Measurements from ENCODE around the gene LAMB1.

LAMB1 gene

DNA sequence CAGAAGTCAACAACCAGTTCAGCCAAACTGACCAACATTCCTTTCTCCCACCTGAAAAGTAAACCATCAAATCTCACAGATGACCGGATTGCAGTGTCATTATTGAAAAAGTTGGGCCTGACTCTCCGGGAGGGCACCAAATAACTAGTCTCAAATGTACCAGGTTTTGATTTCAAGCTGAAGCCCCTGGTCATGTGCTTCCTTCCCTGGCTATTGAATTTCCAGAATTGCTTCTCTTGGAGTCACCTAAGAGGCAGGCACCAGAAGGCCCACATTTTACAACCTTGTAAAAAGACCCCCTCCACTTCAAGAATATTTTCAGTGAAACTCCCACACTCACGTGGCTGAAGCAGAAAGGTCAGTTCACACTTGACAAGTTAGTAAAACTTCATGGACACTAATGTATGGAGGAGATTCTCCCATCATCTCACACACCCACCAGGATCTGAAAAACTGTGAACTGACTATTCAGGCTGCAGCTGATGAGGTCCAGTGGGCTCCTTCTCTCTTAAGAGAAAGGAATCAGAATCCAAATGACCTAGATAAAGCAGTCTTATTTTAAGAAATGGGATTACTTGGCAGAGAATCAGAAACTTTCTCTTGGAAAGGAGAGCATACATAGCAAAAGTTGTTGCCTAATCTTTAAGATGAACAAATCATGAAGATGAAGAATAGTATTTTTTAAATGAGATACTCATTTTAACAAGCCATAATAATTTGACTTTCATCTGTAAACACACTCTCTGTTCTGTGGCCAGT lies 58.4 kb downstream of the LAMB1 start:
- no peak for DNase-seq (ENCODE audit: low read depth)
- TF ChIP-seq, protein P1, sequence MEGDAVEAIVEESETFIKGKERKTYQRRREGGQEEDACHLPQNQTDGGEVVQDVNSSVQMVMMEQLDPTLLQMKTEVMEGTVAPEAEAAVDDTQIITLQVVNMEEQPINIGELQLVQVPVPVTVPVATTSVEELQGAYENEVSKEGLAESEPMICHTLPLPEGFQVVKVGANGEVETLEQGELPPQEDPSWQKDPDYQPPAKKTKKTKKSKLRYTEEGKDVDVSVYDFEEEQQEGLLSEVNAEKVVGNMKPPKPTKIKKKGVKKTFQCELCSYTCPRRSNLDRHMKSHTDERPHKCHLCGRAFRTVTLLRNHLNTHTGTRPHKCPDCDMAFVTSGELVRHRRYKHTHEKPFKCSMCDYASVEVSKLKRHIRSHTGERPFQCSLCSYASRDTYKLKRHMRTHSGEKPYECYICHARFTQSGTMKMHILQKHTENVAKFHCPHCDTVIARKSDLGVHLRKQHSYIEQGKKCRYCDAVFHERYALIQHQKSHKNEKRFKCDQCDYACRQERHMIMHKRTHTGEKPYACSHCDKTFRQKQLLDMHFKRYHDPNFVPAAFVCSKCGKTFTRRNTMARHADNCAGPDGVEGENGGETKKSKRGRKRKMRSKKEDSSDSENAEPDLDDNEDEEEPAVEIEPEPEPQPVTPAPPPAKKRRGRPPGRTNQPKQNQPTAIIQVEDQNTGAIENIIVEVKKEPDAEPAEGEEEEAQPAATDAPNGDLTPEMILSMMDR (IDR thresholded peaks at IDR 0.05; ENCODE audit: insufficient read depth, low read depth, low read length, missing control alignments) = no peak

DNA sequence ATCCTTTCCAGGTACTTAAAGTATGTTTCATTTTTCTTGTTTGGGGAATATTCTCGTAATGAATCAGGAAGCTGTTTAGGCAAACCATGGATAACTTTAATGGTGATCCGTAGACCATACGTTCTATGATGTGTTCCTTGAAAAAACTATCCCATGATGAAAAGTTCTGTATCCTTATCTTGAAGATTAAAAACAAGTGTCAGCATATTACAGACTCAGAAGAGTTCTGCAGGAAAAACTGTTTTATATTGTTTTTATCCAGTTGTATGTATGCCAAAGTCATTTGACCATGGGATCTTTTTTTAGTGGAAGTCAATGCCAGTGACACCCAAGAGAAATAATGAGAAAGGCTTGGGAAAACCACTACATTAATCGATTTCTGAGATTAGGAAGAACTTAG lies 59.9 kb downstream of the LAMB1 start:
- TF ChIP-seq, protein P1 (IDR thresholded peaks at IDR 0.05; ENCODE audit: insufficient read depth, low read depth, low read length, missing control alignments) = no peak
- no peak overlapping the region for H3K4me3 ChIP-seq (ENCODE audit: low read length)
- no peak for DNase-seq (ENCODE audit: low read depth)

More for the DNA sequence above, 58.4 kb downstream of the LAMB1 start:
- H3K4me3 ChIP-seq (ENCODE audit: low read length) = no peak overlapping the region

DNA sequence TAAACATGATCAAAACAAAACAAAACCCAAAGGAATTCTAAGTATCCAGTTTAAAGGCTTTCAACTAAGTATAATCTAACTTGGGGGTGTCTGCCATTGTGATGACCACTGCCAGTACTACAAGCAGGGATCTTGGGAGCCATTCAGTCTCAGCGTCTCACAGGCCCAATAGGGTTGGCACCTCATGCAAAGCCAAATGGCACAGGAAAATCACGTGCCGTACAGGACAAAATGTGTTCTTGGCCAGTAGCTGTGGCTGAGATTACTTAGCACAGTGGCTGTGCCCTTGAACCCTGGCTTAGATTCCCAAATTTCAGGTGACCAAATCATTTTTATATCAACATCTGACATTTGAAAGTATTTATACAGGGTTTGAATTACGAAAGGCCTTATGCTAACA lies 62.0 kb downstream of the LAMB1 start:
- no peak overlapping the region for H3K4me3 ChIP-seq (ENCODE audit: low read length)
- DNase-seq (ENCODE audit: low read depth) = no peak
- TF ChIP-seq, protein P1 (IDR thresholded peaks at IDR 0.05; ENCODE audit: insufficient read depth, low read depth, low read length, missing control alignments) = no peak

DNA sequence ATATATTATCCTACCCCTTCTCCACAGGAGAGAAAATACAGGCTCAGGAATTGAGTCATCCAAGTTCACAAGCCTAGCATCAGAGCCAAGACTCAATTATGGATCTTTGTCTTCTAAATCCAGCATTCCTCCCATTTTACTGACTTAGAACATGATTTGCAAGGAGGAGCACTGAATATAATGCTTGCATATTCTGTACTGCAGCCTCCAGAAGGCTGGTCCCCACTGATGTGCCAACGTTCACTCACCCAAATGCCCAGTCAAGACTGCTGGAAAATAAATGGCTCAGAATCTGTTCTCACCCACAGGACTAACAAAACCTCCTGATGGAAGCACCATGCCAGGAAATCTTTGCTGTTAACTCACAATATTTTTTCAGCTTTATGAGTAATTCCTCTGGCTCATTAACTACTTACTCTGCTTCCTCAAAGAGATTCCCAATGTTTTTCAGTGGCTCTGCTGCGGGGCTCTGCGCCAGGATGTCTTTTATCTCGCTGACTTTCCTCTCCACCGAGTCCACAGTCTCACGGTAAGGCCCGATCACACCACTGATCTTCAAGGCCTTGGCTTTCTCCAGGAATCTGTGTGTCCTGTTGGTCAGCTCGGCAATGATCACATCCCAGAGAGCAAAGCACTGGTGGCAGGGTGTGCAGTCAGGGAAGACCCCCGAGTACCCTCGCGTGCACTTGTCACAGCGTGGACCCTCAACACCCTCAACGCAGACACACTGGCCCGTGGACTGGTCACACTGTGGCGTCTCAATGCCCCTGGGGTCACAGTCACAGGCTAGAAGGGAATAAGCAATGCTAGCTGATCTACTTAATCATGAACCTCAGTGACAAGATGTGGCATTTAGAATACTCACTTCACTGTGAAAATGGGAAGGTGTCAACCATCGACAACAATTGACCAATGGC lies 63.1 kb downstream of the LAMB1 start:
- TF ChIP-seq, protein P1 (IDR thresholded peaks at IDR 0.05; ENCODE audit: insufficient read depth, low read depth, low read length, missing control alignments) = no peak
- DNase-seq (ENCODE audit: low read depth) = peak; percentile 55
- H3K4me3 ChIP-seq (ENCODE audit: low read length) = no peak overlapping the region

DNA sequence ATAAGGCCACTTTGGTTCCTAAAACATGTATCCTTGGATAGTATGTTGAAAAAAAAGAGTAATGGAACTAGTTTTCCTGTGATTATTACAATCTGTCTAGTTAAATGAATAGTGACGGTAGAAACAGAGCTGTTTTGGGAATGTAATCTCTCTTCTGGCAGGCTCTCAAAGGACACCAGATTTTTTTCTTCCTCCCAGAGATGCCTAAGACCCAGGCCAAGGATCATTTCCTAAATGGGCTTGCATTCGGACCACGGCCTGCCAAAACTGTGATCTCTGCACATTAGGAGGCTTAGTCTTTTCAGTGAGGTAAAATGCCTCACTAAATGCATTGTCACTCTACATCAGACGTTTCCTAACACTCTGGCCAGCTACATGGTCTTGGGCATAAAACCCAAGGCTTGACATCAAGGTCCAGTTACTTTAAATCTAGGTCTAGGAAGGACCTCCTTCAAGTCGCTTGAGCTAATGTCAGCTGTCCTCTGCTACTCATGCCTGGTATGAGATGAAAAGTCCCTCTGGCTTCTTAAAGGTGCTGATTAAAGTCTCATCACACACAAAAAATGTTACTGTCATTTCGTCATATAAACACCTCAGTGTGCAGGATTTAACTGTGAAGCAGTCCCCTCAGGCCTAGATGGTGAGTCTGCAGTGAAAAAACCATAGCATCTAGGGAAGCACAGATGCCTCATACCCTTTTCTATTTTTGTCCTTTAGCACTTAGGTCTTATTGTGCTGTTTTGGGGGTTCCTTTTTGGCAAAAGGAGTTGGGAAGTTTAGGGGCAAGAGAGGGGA lies 64.3 kb downstream of the LAMB1 start:
- peak; percentile 61 for DNase-seq (ENCODE audit: low read depth)
- H3K4me3 ChIP-seq (ENCODE audit: low read length) = no peak overlapping the region
- TF ChIP-seq, protein P1 (IDR thresholded peaks at IDR 0.05; ENCODE audit: insufficient read depth, low read depth, low read length, missing control alignments) = no peak

DNA sequence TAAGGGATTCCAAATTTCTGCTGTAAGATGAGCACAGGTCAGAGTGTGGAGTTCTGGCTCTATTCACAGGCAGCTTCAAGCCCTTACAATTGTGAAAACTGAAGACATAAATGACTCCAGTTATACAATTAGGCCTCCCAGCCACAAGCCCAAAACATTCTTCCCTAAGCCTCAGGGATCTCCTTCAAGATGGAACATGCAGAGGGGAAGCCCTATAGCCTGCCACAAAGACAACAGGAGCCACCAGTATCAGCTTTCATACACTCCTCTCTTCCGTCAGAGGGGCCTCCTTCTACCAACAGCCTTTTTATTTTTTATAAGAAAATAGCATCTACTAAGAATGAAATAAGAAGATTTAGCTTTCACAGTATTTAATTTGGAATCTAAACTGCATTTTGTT lies 65.4 kb downstream of the LAMB1 start:
- TF ChIP-seq, protein P1 (IDR thresholded peaks at IDR 0.05; ENCODE audit: insufficient read depth, low read depth, low read length, missing control alignments) = no peak
- no peak overlapping the region for H3K4me3 ChIP-seq (ENCODE audit: low read length)
- peak; percentile 87 for DNase-seq (ENCODE audit: low read depth)
